Putamen (tissue), 1 donor: ENCODE data around the gene TNRC18.
A peak's percentile ranks its signal among the peaks of the same experiment; 100 is the strongest.

Experiments used
- DNase-seq: peaks from one replicate; pipeline ENCODE4 v3.0.0-alpha.2; 2016; ENCODE audit warnings: low spot score

TNRC18 gene

DNA sequence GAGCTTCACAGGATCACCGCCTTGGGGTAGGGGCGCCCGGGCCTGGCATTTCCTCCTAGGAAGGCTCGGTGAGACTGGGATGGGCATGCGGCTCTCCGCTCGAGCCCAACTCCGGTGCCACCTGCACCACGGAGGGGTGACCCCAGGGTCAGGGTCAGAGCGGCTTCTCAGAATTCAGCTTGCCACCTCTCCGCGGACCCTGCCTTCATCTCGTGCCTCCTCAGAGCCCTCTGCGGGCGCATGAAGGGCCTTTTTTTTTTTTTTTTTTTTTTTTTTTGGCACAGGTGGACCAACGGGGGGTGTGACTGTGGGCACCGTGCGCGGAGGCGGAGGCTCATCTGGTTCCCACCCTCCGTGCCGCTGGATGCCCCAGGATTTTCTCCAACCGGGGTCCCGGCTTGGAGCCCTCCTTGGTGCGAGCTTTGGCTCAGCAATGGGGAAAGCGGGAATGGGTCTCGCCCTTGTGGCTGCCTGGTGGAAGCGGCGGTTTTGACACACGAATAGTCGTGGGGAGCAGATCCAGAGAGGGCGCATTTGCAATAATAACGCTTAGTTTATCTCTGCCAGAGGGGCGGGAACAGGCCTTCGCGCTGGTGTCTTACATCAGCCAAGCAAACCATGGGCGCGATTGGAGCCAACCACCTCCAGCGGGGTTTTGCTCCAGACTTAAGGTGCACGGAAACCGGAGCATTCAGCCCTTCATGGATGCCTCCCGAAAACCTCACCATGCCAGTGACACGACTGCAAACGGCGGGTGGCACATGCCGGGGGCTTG lies 5.0 kb upstream of the TNRC18 start:
- peak; percentile 74 for DNase-seq

DNA sequence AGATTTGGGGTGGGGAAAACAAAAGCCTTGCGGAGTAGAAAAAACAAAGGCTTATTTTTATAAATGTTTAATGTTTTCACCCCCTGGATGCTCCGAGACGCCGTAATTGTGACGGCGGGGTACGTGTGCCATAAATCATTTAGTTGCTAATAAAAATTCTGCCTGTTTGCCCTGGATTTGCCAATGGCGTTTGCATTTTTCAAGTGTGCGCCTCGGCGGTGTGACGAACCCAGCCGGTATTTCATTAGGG lies 2.5 kb upstream of the TNRC18 start:
- no peak for DNase-seq

DNA sequence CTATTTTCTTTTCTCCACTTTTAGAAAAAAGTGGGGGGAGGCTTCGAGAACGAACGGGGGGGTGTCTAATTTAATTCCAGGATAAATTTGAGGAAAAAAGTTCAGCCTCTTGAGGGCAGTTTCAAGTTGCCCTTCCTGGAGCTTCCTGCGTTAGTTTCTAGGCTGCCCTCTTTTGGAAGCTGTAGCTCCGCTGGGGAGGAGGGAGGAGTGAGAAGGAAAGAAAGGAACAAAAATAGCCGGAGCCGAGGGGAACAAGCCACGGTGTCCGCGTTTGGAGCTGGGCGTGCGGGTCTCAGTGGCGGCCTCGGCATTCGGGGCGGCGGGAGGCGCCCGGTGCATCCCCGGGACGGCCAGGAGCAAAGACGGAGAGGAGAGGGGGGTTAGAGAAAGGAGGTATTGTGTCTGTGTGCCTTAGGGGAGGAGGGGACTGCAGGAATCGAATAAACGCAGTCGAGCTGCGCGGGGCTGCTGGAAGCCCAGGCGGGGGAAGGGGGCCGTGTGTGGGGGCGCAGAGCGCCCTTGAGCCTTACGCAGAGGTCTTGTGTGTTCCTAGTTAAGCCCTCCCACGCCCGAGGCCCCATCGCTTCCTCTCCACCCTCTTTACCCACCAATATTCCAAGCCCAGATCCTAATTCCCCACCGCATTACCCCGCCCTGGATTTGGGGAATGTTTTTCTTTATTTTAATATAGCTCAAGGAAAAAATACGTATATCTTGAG lies 2.0 kb upstream of the TNRC18 start:
- DNase-seq: peak; percentile 91

DNA sequence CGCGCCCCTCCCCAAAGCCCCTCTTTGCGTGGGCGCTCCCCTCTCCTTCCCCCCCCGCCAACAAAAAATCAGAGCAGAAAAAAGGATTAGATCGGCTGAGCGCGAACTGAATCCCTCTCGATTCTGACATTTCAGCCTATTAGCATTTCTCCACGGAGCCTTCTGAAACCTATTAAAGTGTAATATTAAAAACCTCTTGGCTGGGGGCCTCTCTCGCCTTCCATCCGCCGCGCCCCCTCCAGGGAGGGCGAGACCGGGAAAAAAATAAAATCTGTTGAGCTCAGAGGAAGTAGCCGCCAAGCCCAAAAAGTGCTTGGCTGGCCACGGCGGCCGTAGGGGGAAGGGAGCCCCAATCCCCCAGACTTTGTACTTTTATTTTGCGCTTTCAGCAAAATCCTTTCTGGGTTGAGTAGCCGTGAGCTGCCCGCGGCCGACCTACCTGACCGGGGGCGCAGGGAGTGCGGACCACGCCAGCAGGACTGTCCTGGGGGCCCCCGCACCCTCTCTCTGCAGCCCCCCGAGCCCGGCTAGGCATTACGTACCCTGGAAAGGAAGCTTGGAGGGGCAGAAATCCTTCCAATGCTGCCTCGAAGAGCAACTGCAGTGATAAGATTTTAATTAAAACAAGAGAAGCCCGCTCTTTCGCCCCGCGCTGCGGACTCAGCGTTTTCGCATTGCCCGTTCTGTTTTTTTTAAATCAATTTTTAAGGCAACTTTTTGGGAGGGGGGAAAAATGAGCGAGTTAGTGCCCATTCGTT lies 1.3 kb upstream of the TNRC18 start:
- DNase-seq: peak; percentile 62

DNA sequence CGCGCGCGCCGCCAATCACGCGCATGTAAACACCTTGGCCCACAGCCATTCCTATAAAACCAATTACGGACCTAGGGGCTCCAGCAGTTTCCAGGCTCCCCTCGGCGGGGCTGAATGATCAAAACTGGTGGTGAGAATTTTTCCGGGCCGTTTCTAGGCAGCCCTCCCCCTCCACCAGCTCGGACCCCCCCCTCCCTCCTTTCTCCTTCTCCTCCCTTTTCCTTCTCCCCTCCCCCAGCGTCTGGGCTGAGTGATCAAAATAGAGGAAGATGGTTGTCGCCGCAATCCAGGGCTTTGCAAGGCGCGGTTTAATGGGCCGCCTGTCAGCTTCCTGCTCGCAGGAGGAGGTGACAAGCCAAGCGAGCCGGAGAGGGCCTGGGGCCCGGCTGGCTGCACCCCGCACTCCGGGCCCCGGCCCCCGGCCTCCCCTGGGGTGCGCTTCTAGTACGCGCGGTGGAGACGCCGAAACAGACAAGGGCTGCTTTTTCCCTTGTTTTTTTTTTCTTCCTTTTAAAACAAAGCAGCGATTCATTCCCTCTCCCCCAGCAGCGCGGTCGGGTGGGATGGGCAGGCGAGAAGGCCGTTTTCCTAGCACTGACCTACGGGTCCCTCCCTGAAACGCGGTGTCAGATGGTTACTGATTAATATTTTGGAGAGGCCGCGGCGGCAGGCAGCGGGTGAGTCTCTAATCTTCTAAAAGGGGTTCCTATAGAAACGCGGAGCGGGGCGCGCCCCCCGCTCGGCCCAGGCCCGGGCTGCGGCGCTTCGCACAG lies 528 bp upstream of the TNRC18 start:
- DNase-seq: peak; percentile 98

DNA sequence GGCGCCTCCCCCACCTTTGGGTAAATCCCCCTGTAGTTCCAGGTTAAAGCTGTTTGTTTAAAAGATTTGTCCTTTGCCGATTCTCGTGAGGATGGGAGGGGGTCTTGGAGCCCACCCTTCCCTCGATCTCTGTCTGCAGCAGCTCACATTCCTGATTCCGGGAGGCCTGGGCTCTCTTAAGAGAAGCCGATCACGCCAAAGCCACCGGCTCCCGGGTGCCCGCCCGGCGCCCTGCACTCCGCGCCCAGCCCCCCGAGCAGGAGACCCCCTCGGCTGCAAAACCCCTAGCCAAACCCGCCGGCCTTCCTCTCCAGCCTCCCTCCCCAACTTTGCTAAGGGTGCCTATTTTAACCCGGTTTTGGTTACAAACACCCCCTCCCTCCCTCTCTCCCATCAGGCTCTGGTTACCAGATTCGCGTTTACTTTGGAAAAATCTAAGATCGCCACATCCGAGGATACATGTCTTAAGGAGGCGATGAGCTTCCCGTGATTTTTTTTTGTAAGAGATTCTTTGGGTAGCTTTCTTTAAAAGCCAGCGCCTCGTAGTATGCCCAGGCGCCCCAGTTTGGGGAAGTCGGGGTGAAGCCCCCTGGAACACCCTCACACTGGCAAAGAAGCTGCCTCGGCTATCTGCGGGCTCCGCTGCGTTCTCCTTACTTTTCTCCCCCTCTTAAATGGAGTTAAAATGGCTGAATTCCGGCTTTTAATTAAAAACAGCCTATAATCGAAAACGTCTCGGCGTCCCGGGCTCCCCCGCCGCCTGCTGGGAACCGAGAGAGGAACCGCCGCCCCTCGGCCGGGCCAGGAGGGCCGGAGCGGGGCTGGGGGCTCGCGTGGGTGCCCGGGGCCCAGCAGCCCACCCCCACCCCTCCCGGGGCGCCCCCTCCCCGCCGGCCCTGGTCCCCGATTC lies 983 bp downstream of the TNRC18 start:
- DNase-seq: peak; percentile 39

DNA sequence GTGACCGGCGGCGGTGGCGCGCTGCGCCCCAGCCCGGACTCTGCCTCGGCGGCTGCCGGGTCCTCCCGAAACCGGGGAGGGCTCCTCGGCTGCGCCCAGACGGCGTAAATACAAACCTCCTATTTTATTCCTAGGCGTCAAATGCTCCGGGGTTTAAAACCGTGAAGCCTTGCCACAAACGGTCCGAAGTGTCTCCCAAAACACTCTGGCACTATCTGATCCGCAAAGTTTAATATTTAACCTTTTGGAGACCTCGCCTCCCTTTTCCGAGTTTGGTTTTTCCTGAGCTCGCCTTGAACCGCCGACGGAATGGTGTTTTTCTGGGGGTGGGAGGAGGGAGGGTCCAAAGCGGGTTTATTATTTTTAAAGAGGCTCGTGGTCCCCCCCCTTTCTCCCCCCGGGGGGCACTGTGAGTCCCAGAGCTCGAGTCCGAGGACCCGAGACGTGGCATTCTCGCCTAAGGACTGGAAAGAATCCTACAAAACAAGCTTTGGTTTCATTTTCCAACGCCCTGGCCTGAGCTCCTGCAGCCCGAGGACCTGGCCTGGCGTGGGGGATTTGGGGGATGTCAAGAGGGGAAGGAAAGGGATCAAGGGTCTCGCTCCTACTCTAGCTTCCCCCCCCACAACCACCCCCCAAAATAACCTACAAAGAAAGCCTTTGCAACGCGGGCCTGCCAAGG lies 1.8 kb downstream of the TNRC18 start:
- peak; percentile 55 for DNase-seq

DNA sequence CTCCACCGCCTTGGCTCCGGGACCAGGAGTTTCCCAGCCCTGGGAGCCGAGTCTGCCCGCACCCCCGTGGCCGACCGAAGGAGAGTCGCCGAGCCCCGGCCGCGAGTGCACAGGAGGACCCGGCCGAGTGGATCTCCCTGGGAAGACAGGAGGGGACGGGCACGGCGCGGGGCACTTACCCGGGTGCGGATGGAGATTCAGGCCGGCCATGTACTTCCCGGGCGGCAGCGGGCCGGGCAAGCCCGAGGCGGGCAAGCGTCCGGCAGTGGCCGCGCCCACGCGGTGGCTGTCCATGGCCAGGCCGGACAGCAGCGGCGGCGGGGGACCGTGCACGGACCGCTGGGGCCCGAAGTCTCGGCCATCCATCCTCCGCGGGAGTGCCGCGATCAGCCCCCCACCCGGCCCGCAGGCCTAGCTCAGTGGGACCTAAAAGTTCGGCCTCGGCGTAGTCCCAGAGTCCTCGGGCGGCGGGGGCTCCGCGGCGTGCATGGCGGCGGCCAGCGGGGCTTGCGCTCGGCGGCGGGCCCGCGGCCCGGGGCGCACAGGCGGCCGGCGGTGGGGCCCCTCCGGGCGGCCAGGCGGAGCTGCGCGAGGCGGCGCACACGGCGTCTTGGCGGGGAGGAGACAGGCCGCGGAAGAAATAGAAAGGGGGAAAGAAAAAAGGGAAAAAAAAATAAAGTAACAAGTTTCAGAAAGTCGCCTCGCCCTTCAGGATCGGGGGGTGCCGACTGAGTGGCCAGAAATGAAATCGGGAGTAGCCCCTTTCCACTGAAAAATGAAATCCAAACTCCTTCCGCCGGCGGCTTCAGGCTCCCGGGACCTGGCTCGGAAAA lies 2.5 kb downstream of the TNRC18 start:
- DNase-seq: peak; percentile 36

DNA sequence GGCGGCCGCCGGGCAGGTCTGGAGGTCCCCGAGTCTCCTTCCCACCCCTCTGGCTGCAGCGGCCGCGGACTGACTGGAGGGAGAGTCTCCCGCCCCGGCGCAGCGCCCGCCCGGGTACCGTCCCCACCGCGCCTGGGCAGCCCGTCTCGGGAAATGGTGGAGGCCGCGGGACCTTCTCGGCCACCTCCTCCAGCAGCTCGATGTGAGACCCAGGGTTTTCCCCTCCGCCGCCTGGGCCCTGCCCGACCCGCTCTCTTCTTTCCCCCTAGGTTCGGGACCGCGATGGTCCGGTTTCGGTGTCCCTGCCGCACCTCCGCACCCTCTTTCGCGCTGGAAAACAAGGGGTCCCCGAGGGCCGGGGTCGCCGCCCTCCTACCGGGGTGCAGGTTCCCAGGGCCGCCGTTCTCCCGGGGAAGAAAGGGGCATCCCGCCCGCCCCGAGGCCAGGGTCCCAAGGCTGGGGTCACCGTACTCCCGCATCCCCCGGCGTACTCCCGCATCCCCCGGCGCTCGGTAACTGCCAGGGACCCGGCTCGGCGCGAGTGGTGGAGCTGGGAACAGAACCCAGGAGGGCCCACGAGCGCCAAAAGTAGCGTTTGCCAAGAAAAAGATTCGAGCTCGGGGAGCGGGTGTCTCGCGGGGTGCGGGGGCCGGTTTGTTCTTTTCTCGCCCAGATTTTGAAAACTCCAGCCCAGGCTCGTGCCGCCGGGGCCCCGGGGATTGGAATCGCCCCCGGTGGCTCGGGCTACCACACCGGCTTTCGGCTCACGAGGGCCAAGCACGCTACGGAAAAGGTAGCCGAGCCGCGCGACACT lies 3.4 kb downstream of the TNRC18 start:
- peak; percentile 42 for DNase-seq

DNA sequence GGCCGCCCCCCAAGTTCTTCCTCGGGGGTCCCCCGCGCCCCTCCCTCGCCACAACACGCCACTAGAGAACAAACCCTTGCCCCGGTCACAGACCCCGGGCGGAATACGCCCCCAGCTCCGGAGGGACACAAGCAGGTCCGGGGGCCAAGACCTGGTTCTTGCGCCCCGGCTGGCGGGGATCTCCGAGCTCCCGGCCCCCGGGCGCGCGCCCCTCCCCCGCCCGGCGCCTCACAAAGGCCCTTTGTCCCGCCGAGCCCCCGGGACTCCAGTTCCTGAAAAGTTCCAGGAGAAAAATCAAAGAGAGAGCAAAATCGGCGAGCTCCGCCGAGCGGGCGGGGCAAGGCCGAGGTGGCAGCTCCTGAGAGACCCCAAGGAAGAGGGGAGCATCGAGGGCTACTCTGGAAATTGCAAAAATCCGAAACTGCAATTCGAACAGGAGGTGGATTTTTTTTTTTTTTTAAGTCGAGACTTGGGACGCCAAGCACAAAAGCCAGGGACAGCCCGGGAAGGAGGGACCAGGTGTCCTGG lies 4.0 kb downstream of the TNRC18 start:
- DNase-seq: peak; percentile 53

DNA sequence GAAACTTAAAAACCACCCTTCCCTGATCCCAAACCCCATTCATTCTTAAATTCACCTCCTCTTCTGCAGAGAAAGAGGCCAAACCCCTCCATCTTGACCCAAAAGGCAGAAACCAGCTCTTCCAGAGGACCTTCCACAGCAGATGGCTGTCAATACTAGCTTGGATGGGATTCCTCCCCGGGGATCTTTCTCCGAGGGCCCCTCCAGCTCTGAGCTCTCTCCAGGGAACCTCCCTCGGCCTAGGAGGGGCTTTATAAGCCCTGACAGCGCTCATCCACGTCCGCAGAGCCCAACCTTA lies 5.4 kb downstream of the TNRC18 start:
- no peak for DNase-seq

DNA sequence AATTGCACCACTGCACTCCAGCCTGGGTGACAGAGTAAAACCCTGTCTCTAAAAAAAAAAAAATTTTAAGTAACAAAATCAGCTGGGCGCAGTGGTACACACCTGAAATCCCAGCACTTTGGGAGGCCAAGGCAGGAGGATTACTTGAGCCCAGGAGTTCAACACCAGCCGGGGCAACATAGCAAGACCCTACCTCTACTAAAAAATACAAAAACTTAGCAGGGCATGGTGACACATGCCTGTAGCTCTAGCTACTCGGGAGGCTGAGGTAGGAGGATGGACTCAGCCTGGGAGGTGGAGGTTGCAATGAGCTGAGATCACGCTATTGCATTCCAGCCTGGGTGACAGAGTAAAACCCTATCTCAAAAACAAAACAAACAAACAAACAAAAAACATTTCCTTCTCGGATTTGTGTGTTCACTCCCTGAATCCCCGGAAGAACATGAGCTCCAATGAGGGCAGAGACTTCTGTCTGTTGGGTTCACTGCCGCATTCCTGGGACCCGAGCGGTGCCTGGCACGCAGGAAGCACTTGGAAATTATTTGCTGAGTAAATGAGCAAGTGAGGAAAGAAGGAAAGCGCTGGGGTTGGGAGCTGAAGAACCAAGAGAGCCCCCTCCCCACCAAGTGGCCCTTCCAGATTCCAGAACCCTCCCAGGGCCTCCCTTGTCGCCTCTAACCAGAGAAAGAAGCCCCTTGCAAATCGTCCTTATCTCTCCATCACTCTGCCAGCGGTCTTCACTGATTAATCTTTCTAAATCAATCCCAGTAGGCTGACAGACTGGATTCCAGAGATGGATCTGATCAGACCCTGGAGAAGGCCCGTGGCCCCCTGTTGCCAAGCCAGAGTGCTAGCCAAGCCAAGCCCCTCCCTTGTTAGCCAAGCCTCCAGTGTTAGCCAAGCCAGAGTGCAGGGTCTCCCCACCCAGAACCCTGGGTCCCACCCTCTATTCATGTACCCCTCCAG lies 6.2 kb downstream of the TNRC18 start:
- no peak for DNase-seq

DNA sequence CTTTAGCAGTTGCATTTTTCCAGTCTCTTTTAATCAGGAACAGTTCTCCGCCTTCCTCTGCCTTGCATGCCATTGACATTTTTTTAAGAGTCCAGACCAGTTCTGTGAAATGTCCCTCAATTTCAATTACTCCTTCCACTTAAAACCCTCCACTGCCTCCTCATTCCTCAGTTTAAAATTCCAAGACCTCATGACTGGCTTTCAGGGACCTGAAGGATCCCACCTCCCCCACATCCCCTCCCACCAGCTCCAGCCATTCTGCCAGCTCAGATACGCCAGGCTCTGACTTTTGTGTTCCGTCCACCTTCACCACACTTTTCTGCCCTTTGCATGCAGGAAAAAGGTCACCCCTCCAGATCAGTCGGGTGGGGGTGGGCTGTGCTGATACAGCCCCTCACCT lies 8.7 kb downstream of the TNRC18 start:
- DNase-seq: no peak

DNA sequence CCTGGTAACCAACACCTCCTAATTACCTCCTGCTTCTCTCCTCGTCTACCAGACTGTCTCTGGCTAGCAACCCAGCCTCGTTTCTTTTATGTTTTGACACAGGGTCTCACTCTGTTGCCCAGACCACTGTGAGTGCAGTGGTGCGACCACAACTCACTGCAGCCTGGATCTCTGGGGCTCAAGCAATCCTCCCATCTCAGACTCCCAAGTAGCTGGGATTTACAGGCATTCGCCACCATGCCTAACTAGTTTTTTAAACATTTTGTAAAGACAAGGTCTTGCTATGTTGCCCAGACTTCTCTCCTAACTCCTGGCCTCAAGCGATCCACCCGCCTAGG lies 10.2 kb downstream of the TNRC18 start:
- DNase-seq: no peak

DNA sequence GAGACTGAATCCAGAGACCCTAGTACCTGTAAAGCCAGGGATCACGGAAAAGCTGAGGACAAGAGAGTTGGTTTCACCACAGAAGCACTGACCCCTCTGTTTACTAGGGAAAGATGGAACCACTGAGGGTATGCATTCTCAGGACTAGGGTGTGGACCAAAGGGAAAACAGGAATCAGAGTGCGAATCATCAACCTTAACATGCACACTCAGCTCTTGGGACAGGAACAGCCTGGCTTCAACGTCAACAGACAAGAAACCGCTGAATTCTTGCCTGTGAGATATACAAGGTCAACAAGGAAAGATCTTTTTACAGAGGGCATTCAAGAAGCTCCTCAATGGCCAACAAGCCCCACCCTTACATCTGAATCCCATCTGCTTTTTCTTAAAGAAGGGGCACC lies 14.9 kb downstream of the TNRC18 start:
- DNase-seq: no peak

DNA sequence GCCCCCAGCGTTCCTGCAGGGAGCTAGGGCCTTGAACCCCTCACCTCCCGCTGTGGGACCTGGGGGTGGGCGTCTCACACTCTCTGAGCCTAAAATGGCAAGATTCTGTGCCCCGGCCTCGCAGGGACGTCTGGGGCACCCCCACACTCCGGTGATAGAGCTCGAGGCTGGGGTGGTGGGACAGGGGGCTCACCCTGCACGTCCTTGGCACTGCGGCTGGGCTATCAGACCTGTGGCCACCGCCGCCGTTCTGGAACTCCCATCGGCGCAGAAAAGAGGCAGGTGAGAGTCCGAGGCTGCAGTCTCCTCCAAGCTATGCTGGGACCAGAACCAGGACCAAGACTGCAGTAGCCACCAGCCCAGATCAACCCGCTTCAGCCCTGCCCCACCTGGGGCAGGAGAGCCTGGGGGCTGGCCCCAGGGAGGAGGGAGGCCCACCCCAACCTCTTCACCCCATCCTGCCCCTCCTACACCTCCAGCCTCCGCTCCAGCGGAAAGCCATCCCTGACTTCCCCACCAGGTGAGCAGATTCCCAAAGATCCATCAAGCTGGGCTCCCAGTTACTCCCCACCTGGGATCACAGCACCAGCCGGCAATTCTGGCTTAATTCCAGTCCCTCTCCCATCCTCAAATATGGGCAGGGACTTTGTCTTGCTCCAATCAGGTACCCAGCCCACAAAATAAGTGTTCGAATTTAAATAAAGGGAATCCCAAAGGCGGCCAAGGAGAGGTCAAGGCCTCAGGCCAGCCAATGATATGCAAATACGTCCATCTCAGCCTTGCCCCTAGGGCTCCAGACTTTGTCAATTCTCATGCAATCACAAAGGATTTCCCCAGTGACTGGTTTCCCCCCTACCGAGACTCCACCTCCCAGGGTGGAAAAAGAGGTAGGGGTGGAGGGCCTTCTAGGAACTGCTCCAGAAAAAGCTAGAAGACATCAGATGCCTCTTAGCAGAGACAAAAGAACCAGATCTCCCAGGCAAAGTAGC lies 16.4 kb downstream of the TNRC18 start:
- no peak for DNase-seq

DNA sequence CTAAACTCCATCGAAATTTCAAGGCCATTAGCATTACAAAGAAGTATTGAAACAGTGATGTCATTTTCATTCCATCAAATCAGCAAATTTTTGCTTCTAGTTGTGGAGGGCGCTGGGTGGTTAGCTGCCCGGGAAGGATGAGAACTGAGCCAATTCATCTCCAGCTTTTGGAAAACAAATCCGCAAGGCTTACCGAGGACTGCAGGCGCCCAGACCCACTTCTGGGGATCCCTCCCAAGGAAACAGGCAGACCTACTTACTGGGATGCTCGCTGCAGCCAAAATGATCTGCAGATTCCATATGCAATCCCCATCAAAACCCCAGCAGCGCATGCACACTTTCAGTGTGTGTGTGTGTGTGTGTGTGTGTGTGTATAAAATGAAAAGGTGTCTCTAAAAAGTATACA lies 19.2 kb downstream of the TNRC18 start:
- no peak for DNase-seq
